ENCODE measurements around the gene TGFBRAP1. TPM values are rescaled to one million over a fixed set of nuclear protein-coding genes. Genes with fewer than 3 reads are reported as not detected.
A peak's percentile ranks its signal among the peaks of the same experiment; 100 is the strongest.

Gene TGFBRAP1
- total and polyA plus RNA-seq, 9 of the 15 experiments (the other 6 are each of a cell fraction or from before 2014, with no cell fraction given): 3.7 to 18.0 (median 11.0) TPM

DNA sequence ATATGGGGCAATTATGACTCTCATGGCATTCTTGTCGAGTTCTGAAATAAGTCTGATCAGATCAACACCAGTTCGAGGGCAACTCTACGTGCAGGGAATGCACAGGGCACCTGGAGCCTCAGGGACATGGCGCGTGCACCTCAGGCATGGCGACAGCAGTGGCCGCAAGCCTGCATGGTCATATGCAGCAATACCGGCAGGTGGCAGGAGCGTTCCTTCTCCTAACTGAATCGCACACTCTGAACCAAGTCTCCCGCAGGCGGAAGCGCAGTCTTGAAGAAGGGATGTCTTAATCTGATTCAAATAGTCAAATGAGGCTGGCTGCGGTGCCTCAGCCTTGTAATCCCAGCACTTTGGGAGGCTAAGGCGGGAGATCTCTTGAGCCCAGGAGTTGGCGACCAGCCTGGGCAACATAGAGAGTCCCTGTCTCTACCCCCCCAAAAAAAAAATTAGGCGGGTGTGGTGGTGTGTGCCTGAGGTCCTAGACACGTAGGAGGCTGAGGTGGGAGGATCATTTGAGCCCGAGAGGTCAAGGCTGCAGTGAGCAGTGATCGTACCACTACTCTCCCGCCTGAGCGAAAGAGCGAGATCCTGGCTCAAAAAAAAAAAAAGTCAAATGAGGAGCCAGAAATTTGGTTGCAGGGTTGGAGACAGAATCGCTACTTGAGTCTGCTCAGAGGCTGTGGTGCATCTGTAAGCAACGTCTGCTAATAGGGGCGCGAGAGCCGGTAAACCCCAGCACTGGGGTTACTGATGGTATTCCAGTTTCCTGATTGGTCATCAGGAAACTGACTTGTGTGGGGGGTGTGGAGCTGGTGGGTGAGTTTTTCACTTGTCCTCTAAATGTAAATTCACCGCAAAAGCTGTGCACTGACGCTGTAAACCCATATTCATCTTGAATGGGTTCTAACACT is 40.5 kb upstream of the TGFBRAP1 start (continued):
- TF ChIP-seq, protein P1, sequence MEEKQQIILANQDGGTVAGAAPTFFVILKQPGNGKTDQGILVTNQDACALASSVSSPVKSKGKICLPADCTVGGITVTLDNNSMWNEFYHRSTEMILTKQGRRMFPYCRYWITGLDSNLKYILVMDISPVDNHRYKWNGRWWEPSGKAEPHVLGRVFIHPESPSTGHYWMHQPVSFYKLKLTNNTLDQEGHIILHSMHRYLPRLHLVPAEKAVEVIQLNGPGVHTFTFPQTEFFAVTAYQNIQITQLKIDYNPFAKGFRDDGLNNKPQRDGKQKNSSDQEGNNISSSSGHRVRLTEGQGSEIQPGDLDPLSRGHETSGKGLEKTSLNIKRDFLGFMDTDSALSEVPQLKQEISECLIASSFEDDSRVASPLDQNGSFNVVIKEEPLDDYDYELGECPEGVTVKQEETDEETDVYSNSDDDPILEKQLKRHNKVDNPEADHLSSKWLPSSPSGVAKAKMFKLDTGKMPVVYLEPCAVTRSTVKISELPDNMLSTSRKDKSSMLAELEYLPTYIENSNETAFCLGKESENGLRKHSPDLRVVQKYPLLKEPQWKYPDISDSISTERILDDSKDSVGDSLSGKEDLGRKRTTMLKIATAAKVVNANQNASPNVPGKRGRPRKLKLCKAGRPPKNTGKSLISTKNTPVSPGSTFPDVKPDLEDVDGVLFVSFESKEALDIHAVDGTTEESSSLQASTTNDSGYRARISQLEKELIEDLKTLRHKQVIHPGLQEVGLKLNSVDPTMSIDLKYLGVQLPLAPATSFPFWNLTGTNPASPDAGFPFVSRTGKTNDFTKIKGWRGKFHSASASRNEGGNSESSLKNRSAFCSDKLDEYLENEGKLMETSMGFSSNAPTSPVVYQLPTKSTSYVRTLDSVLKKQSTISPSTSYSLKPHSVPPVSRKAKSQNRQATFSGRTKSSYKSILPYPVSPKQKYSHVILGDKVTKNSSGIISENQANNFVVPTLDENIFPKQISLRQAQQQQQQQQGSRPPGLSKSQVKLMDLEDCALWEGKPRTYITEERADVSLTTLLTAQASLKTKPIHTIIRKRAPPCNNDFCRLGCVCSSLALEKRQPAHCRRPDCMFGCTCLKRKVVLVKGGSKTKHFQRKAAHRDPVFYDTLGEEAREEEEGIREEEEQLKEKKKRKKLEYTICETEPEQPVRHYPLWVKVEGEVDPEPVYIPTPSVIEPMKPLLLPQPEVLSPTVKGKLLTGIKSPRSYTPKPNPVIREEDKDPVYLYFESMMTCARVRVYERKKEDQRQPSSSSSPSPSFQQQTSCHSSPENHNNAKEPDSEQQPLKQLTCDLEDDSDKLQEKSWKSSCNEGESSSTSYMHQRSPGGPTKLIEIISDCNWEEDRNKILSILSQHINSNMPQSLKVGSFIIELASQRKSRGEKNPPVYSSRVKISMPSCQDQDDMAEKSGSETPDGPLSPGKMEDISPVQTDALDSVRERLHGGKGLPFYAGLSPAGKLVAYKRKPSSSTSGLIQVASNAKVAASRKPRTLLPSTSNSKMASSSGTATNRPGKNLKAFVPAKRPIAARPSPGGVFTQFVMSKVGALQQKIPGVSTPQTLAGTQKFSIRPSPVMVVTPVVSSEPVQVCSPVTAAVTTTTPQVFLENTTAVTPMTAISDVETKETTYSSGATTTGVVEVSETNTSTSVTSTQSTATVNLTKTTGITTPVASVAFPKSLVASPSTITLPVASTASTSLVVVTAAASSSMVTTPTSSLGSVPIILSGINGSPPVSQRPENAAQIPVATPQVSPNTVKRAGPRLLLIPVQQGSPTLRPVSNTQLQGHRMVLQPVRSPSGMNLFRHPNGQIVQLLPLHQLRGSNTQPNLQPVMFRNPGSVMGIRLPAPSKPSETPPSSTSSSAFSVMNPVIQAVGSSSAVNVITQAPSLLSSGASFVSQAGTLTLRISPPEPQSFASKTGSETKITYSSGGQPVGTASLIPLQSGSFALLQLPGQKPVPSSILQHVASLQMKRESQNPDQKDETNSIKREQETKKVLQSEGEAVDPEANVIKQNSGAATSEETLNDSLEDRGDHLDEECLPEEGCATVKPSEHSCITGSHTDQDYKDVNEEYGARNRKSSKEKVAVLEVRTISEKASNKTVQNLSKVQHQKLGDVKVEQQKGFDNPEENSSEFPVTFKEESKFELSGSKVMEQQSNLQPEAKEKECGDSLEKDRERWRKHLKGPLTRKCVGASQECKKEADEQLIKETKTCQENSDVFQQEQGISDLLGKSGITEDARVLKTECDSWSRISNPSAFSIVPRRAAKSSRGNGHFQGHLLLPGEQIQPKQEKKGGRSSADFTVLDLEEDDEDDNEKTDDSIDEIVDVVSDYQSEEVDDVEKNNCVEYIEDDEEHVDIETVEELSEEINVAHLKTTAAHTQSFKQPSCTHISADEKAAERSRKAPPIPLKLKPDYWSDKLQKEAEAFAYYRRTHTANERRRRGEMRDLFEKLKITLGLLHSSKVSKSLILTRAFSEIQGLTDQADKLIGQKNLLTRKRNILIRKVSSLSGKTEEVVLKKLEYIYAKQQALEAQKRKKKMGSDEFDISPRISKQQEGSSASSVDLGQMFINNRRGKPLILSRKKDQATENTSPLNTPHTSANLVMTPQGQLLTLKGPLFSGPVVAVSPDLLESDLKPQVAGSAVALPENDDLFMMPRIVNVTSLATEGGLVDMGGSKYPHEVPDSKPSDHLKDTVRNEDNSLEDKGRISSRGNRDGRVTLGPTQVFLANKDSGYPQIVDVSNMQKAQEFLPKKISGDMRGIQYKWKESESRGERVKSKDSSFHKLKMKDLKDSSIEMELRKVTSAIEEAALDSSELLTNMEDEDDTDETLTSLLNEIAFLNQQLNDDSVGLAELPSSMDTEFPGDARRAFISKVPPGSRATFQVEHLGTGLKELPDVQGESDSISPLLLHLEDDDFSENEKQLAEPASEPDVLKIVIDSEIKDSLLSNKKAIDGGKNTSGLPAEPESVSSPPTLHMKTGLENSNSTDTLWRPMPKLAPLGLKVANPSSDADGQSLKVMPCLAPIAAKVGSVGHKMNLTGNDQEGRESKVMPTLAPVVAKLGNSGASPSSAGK (IDR thresholded peaks at IDR 0.05): peak; percentile 43; the same call in 1 of the 2 replicates
- TF ChIP-seq CREB1 (IDR thresholded peaks at IDR 0.05) (no peak), CREB1 (CRISPR knock-in tag; IDR thresholded peaks at IDR 0.05) (no peak)
- TF ChIP-seq, protein P2, sequence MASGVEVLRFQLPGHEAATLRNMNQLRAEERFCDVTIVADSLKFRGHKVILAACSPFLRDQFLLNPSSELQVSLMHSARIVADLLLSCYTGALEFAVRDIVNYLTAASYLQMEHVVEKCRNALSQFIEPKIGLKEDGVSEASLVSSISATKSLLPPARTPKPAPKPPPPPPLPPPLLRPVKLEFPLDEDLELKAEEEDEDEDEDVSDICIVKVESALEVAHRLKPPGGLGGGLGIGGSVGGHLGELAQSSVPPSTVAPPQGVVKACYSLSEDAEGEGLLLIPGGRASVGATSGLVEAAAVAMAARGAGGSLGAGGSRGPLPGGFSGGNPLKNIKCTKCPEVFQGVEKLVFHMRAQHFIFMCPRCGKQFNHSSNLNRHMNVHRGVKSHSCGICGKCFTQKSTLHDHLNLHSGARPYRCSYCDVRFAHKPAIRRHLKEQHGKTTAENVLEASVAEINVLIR (CRISPR knock-in tag; IDR thresholded peaks at IDR 0.05): no peak
- TF ChIP-seq, protein P3, sequence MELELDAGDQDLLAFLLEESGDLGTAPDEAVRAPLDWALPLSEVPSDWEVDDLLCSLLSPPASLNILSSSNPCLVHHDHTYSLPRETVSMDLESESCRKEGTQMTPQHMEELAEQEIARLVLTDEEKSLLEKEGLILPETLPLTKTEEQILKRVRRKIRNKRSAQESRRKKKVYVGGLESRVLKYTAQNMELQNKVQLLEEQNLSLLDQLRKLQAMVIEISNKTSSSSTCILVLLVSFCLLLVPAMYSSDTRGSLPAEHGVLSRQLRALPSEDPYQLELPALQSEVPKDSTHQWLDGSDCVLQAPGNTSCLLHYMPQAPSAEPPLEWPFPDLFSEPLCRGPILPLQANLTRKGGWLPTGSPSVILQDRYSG (tag; conservative IDR thresholded peaks at IDR 0.05; ENCODE audit: low read depth): no peak
